Vagina (tissue), 2 donors: ENCODE measurements around the gene SURF4. TPM values are rescaled to one million over a fixed set of nuclear protein-coding genes. Genes with fewer than 3 reads are reported as not detected.
"Not testable (repeated sequence)": the region's sequence is repeated elsewhere in the genome, so short reads cannot be mapped to it uniquely, and the experiment has no call there.

ENCODE experiments used
- DNase-seq, 2 donors: peaks; one replicate each; pipeline ENCODE4 v3.0.0-alpha.2; 2017; ENCODE audit errors: extremely low spot score in 2 of 2
- H3K27ac ChIP-seq: fragments of 200-600 bp; sonication (generic); one replicate; pipeline ENCODE4 v1.5.1; 2019
- H3K27me3 ChIP-seq: fragments of 200-600 bp; sonication (generic); one replicate; pipeline ENCODE4 v1.5.1; 2019
- H3K36me3 ChIP-seq, 2 donors: fragments of 200-600 bp; sonication (generic); one replicate each; pipeline ENCODE4 v1.5.1; 2017 to 2019
- H3K4me1 ChIP-seq: fragments of 200-600 bp; sonication (generic); one replicate; pipeline ENCODE4 v1.5.1; 2019
- H3K4me3 ChIP-seq, 2 donors: fragments of 200-600 bp; sonication (generic); 1 replicate in 1 of 2; 2 replicates in 1 of 2; pipeline ENCODE4 v1.5.1; 2016 to 2019
- H3K9me3 ChIP-seq: fragments of 200-600 bp; sonication (generic); one replicate; pipeline ENCODE4 v1.5.1; 2019
- CTCF ChIP-seq, 3 experiments: fragments of 450-650 bp in 2 of 3; fragments of 200-600 bp in 1 of 3; sonication (generic) in 1 of 3; IDR thresholded peaks; one replicate each; pipeline ENCODE4 v1.5.1; 2017 to 2019; ENCODE audit warnings: antibody characterized with exemption in 3 of 3, mild to moderate bottlenecking in 2 of 3, moderate library complexity in 2 of 3
- POLR2A ChIP-seq, 2 donors: fragments of 450-650 bp; IDR thresholded peaks; one replicate each; pipeline ENCODE4 v1.6.1; 2017; ENCODE audit warnings: antibody characterized with exemption in 2 of 2, mild to moderate bottlenecking in 2 of 2, moderate library complexity in 2 of 2
- POLR2AphosphoS5 ChIP-seq, 2 donors: sonication (generic); formaldehyde crosslinking; IDR thresholded peaks; one replicate each; pipeline ENCODE4 v1.9.0; 2017; ENCODE audit warnings: antibody characterized with exemption in 2 of 2, mild to moderate bottlenecking in 2 of 2, low read depth in 1 of 2; ENCODE audit not compliant: insufficient read depth in 1 of 2
- intact Hi-C: fragments of 100-400 bp; cut with DNase I; formaldehyde crosslinking; loops from one replicate; pipeline ENCODE4 v1.15.1; 2023
- small RNA-seq: library from RNA; depleted of rRNA; stranded (forward); fragments of <200 nt; gene quantifications from one replicate; pipeline ENCODE3, GENCODE V24; 2016
- total RNA-seq: library from RNA; depleted of rRNA; stranded (reverse); fragments of >200 nt; gene quantifications from one replicate; pipeline ENCODE4 v1.2.3, GENCODE V29; 2016

Gene SURF4
- total RNA-seq, 1 donor from 2014 or later = 112 TPM

DNA sequence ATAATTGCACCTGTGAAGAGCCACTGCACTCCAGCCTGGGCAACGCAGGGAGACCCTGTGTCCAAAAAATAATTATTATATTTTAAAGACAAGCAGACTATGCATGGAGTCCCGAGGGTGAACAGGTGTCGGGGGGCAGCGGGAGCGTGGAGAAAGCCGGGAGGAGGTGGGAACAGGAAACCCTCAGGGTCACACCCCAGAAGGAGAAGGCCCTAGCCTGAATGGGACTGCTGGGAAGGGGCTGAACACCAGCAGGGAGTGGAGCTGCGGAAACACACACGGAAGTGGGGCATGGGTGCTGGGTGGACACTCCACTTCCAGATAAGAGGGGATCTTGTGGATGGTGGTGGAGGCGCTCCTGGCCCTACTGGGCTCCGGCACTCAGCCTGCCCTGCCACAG lies 52.6 kb downstream of the SURF4 start:
- Histone ChIP-seq H3K27me3 (no peaks in the 10 kb centered on the region), H3K4me1 (no peaks in the 10 kb centered on the region), H3K27ac (no peak overlapping the region), H3K9me3 (no peaks in the 10 kb centered on the region), H3K4me3 (no peak overlapping the region), H3K36me3 (no peaks in the 10 kb centered on the region)
- no peak for TF ChIP-seq POLR2A (IDR thresholded peaks at IDR 0.05)
- DNase-seq = no peak
- intact Hi-C loops = no loop called here

- Histone ChIP-seq H3K4me1 (no peaks in the 10 kb centered on the region), H3K4me3 (no peak overlapping the region), H3K36me3 (no peaks in the 10 kb centered on the region), H3K9me3 (no peaks in the 10 kb centered on the region), H3K27me3 (no peaks in the 10 kb centered on the region), H3K27ac (no peak overlapping the region)
- intact Hi-C loops = no loop called here
- no peak for DNase-seq
- no peak for TF ChIP-seq POLR2A (IDR thresholded peaks at IDR 0.05)
- no peak for TF ChIP-seq POLR2AphosphoS5 (IDR thresholded peaks at IDR 0.05; ENCODE audit: insufficient read depth in 1 of 2, low read depth in 1 of 2)
- TF ChIP-seq CTCF (IDR thresholded peaks at IDR 0.05) = no peak
Measured at GRCh38 chr9:133322701-133323100, 53.2 kb downstream of the SURF4 start.

DNA sequence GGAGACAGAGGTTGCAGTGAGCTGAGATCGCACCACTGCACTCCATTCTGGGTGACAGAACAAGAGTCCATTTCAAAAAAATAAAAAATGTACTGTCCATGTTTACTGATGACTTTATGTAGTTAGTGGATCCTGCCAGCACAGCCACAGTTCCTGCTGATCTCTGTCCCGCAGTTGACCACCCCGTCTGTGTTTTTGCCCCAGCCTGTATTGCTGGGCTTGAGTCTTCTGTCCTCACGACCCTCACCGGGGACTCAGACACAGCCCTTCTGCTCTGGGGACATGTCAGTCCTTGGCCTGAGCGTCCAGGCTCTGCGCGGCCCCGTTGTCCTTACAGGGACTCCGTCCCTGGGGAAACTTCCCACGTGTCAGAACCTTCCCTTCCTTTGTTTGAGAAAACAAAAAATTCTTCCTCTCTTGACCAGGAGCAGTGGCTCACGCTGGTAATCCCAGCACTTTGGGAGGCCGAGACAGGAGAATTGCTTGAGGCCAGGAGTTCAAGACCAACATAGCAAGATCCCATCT lies 54.4 kb downstream of the SURF4 start:
- TF ChIP-seq CTCF (IDR thresholded peaks at IDR 0.05) = no peak
- TF ChIP-seq POLR2A (IDR thresholded peaks at IDR 0.05) = no peak
- no peak for TF ChIP-seq POLR2AphosphoS5 (IDR thresholded peaks at IDR 0.05; ENCODE audit: insufficient read depth in 1 of 2, low read depth in 1 of 2)
- Histone ChIP-seq H3K9me3 (no peaks in the 10 kb centered on the region), H3K4me3 (no peak overlapping the region), H3K4me1 (no peaks in the 10 kb centered on the region), H3K27me3 (no peaks in the 10 kb centered on the region), H3K36me3 (no peaks in the 10 kb centered on the region), H3K27ac (no peak overlapping the region)
- no peak for DNase-seq
- intact Hi-C loops = no loop called here

GRCh38 chr9:133320421-133320881 lies 55.4 kb downstream of the SURF4 start:
- H3K27ac ChIP-seq = no peak overlapping the region
- intact Hi-C loops = no loop called here
- DNase-seq = no peak
- H3K9me3 ChIP-seq = no peaks in the 10 kb centered on the region
- TF ChIP-seq POLR2AphosphoS5 (IDR thresholded peaks at IDR 0.05; ENCODE audit: insufficient read depth in 1 of 2, low read depth in 1 of 2) (no peak), POLR2A (IDR thresholded peaks at IDR 0.05) (no peak), CTCF (IDR thresholded peaks at IDR 0.05) (no peak)
- no peaks in the 10 kb centered on the region for H3K4me1 ChIP-seq
- H3K36me3 ChIP-seq = no peaks in the 10 kb centered on the region
- no peaks in the 10 kb centered on the region for H3K27me3 ChIP-seq
- no peak overlapping the region for H3K4me3 ChIP-seq

GRCh38 chr9:133317551-133317950 lies 58.3 kb downstream of the SURF4 start:
- DNase-seq, H3K27me3 ChIP-seq, intact Hi-C loops, H3K27ac ChIP-seq, H3K4me1 ChIP-seq, H3K9me3 ChIP-seq, H3K4me3 ChIP-seq, H3K36me3 ChIP-seq: not testable (repeated sequence)

DNA sequence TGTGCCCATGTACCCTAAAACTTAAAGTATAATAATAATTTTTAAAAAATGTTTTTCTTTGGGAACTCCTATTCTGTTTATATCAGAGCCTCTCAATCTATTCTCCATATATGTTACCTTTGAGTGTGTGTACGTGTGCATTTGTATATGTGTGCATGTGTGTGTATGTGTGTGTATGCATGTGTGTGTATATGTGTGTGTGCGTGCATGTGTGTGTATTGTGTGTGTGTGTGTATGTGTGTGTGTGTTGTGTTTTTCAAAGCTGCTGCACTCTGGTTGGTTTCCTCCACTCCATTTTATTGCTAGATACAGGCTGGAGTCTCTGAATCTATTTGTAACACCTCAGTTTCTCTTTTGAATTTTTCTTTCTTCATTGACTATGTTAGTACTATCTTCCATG lies 59.9 kb downstream of the SURF4 start:
- H3K4me3 ChIP-seq = no peak overlapping the region
- H3K27me3 ChIP-seq = no peaks in the 10 kb centered on the region
- TF ChIP-seq CTCF (IDR thresholded peaks at IDR 0.05) (no peak), POLR2A (IDR thresholded peaks at IDR 0.05) (no peak), POLR2AphosphoS5 (IDR thresholded peaks at IDR 0.05; ENCODE audit: insufficient read depth in 1 of 2, low read depth in 1 of 2) (no peak)

More for the DNA sequence above, 59.9 kb downstream of the SURF4 start:
- no peaks in the 10 kb centered on the region for H3K36me3 ChIP-seq
- no peaks in the 10 kb centered on the region for H3K9me3 ChIP-seq
- H3K4me1 ChIP-seq = no peaks in the 10 kb centered on the region
- H3K27ac ChIP-seq = no peak overlapping the region
- no peak for DNase-seq
- intact Hi-C loops = no loop called here

Small RNAs within 50 kb of the gene (small RNA-seq; reads per million reads assigned to genes)
- not detected for gene RF00019
- not detected for gene SNORD24
- not detected for gene SNORD36A
- not detected for gene SNORD36B
- not detected for gene SNORD36C

Other genes with a start within 250 kb of the SURF4 start
- 27.0 TPM for gene GBGT1, start 212.1 kb downstream of the SURF4 start, total RNA-seq
- gene OBP2B, start 166.8 kb downstream of the SURF4 start, total RNA-seq = not detected
- 17.2 TPM for gene ABO, start 100.9 kb downstream of the SURF4 start, total RNA-seq
- gene SURF6, start 39.9 kb downstream of the SURF4 start, total RNA-seq = 12.8 TPM
- gene MED22, start 27.9 kb downstream of the SURF4 start, total RNA-seq = 32.9 TPM
- 1,889 TPM for gene RPL7A, start 27.8 kb downstream of the SURF4 start, total RNA-seq
- gene SURF1, start 19.6 kb downstream of the SURF4 start, total RNA-seq = 31.2 TPM
- gene SURF2, start 19.5 kb downstream of the SURF4 start, total RNA-seq = 19.9 TPM
- not detected for gene STKLD1, start 306 bp upstream of the SURF4 start, total RNA-seq
- gene REXO4, start 42.0 kb upstream of the SURF4 start, total RNA-seq = 17.2 TPM
- 2.0 TPM for gene ADAMTS13, start 46.3 kb upstream of the SURF4 start, total RNA-seq
- gene CACFD1, start 83.9 kb upstream of the SURF4 start, total RNA-seq = 9.1 TPM
- gene SLC2A6, start 103.0 kb upstream of the SURF4 start, total RNA-seq = 3.7 TPM
- gene MYMK, start 148.9 kb upstream of the SURF4 start, total RNA-seq = not detected
- gene ADAMTSL2, start 158.6 kb upstream of the SURF4 start, total RNA-seq = 2.0 TPM
- gene FAM163B, start 233.3 kb upstream of the SURF4 start, total RNA-seq = not detected